ENCODE data around the gene PAX7.

Gene PAX7

DNA sequence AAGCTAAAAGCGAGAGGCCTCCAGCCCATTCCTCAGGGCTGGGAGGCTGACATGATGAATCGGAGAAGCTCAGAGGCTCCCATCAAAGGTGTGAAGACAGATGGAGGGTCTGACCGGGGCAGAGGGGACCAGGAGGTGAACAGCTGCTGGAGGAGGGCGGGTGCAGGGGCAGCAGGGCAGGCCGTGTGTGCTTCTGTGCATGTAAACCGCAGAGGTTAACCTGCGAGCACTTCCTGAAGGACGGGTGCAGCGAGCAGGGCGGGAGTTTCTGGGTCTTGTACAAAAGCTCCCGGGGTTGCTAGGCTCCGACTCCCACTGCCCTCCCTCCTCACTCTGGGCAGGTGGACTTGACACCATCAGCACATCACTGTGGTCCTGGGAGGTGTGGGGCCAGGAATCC is 75.2 kb downstream of the PAX7 start:
- TF ChIP-seq, protein P1, sequence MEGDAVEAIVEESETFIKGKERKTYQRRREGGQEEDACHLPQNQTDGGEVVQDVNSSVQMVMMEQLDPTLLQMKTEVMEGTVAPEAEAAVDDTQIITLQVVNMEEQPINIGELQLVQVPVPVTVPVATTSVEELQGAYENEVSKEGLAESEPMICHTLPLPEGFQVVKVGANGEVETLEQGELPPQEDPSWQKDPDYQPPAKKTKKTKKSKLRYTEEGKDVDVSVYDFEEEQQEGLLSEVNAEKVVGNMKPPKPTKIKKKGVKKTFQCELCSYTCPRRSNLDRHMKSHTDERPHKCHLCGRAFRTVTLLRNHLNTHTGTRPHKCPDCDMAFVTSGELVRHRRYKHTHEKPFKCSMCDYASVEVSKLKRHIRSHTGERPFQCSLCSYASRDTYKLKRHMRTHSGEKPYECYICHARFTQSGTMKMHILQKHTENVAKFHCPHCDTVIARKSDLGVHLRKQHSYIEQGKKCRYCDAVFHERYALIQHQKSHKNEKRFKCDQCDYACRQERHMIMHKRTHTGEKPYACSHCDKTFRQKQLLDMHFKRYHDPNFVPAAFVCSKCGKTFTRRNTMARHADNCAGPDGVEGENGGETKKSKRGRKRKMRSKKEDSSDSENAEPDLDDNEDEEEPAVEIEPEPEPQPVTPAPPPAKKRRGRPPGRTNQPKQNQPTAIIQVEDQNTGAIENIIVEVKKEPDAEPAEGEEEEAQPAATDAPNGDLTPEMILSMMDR (IDR thresholded peaks at IDR 0.05; ENCODE audit: borderline replicate concordance, extremely low read depth, low read length, poor library complexity, severe bottlenecking): no peak
- no peak for TF ChIP-seq EZH2 (IDR thresholded peaks at IDR 0.05; ENCODE audit: borderline replicate concordance, low read depth, low read length, severe bottlenecking)
- H3K9ac ChIP-seq (ENCODE audit: low read depth, low read length): no peak overlapping the region
- no peak overlapping the region for H3K27ac ChIP-seq (ENCODE audit: low read length)
- H3K4me1 ChIP-seq (ENCODE audit: insufficient read depth, low read length): no peaks in the 10 kb centered on the region
- H4K20me1 ChIP-seq (ENCODE audit: insufficient read depth, low read length): no peaks in the 10 kb centered on the region
- no peak overlapping the region for H2AFZ ChIP-seq (ENCODE audit: low read depth, low read length)
- ATAC-seq (ENCODE audit: insufficient read depth, low read depth) (no peak; the same call in 2 of the 3 replicates), DNase-seq (peak; percentile 7)
- H3K9me3 ChIP-seq (ENCODE audit: insufficient read depth, low read length, severe bottlenecking): no peaks in the 10 kb centered on the region
- H3K27me3 ChIP-seq (ENCODE audit: insufficient read depth, low read length, poor library complexity): peaks cover 9% of the 10 kb centered on the region
- no peaks in the 10 kb centered on the region for H3K79me2 ChIP-seq (ENCODE audit: insufficient read depth, low read length)
- no peak overlapping the region for H3K4me2 ChIP-seq (ENCODE audit: insufficient read depth, low read length)
- H3K4me3 ChIP-seq (ENCODE audit: low read depth in 1 of 2, low read length in 2 of 2): no peak overlapping the region
- no peaks in the 10 kb centered on the region for H3K36me3 ChIP-seq (ENCODE audit: insufficient read depth, low read length)

DNA sequence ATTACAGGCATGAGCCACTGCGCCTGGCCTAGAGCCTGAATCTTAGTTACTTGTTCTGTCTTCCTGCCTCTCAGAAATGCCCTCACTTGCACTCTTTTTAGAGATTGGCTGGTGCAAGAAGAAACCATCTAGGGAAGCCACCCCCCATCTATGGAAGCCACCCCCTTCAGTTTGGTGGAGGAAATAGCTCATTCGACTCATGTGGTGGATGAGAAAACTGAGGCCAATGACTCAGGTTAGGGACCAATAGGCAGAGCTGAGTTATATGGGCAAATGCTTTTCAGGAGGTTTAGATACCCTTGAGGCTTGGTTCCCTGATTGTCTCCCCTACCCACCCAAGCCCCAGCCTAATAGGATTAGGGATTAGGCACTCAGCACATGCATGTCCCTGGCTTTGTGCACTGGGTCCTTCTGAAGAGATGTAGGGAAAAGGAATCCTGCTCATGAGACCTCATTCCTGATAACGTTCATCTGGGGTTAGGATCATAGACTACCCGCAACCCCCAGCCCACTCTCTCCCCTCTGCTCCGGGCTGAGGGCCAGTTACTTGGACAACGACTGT is 77.1 kb downstream of the PAX7 start:
- no peaks in the 10 kb centered on the region for H4K20me1 ChIP-seq (ENCODE audit: insufficient read depth, low read length)
- no peaks in the 10 kb centered on the region for H3K9me3 ChIP-seq (ENCODE audit: insufficient read depth, low read length, severe bottlenecking)
- no peak overlapping the region for H2AFZ ChIP-seq (ENCODE audit: low read depth, low read length)
- peaks cover 9% of the 10 kb centered on the region for H3K27me3 ChIP-seq (ENCODE audit: insufficient read depth, low read length, poor library complexity)
- H3K4me2 ChIP-seq (ENCODE audit: insufficient read depth, low read length): no peak overlapping the region
- TF ChIP-seq, protein P1 (IDR thresholded peaks at IDR 0.05; ENCODE audit: borderline replicate concordance, extremely low read depth, low read length, poor library complexity, severe bottlenecking): no peak
- TF ChIP-seq EZH2 (IDR thresholded peaks at IDR 0.05; ENCODE audit: borderline replicate concordance, low read depth, low read length, severe bottlenecking): no peak
- no peaks in the 10 kb centered on the region for H3K36me3 ChIP-seq (ENCODE audit: insufficient read depth, low read length)
- ATAC-seq (ENCODE audit: insufficient read depth, low read depth): no peak
- H3K4me1 ChIP-seq (ENCODE audit: insufficient read depth, low read length): no peaks in the 10 kb centered on the region
- H3K9ac ChIP-seq (ENCODE audit: low read depth, low read length): no peak overlapping the region
- DNase-seq: no peak
- no peaks in the 10 kb centered on the region for H3K79me2 ChIP-seq (ENCODE audit: insufficient read depth, low read length)
- H3K4me3 ChIP-seq (ENCODE audit: low read depth in 1 of 2, low read length in 2 of 2): no peak overlapping the region
- H3K27ac ChIP-seq (ENCODE audit: low read length): no peak overlapping the region

DNA sequence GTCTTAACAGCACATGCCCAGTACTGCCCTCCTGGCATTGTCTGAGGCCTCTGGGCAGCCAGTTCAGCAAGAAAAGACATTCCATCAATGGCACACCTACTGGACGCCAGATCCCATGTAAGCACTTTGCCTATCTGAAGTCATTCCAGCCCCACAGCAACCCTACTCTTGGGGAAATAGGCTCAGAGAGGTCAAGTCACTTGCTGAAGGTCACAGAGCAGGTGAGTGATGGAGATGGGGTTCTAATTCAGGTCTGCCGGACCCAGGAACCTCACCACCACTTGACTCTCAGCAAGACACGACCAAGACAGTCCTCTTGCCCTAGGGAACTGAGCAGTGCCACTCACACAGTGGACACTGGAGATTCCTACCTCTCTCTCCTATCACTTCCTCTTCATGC is 79.4 kb downstream of the PAX7 start:
- H3K4me1 ChIP-seq (ENCODE audit: insufficient read depth, low read length): no peaks in the 10 kb centered on the region
- no peaks in the 10 kb centered on the region for H3K79me2 ChIP-seq (ENCODE audit: insufficient read depth, low read length)
- no peak overlapping the region for H3K27ac ChIP-seq (ENCODE audit: low read length)
- peaks cover 21% of the 10 kb centered on the region for H3K27me3 ChIP-seq (ENCODE audit: insufficient read depth, low read length, poor library complexity)
- H3K9me3 ChIP-seq (ENCODE audit: insufficient read depth, low read length, severe bottlenecking): no peaks in the 10 kb centered on the region
- H2AFZ ChIP-seq (ENCODE audit: low read depth, low read length): no peak overlapping the region
- no peaks in the 10 kb centered on the region for H3K36me3 ChIP-seq (ENCODE audit: insufficient read depth, low read length)
- ATAC-seq (ENCODE audit: insufficient read depth, low read depth) (no peak), DNase-seq (no peak)
- no peak overlapping the region for H3K4me2 ChIP-seq (ENCODE audit: insufficient read depth, low read length)
- no peaks in the 10 kb centered on the region for H4K20me1 ChIP-seq (ENCODE audit: insufficient read depth, low read length)
- H3K4me3 ChIP-seq (ENCODE audit: low read depth in 1 of 2, low read length in 2 of 2): no peak overlapping the region
- no peak overlapping the region for H3K9ac ChIP-seq (ENCODE audit: low read depth, low read length)
- no peak for TF ChIP-seq EZH2 (IDR thresholded peaks at IDR 0.05; ENCODE audit: borderline replicate concordance, low read depth, low read length, severe bottlenecking)
- TF ChIP-seq, protein P1 (IDR thresholded peaks at IDR 0.05; ENCODE audit: borderline replicate concordance, extremely low read depth, low read length, poor library complexity, severe bottlenecking): no peak
